Measurements from ENCODE around the gene AGPAT2. TPM values are rescaled to one million over a fixed set of nuclear protein-coding genes. Genes with fewer than 3 reads are reported as not detected.

AGPAT2 gene
- total RNA-seq, 1 donor: 30.0 TPM

GRCh38 chr9:136664000-136664915 lies 23.0 kb downstream of the AGPAT2 start:
- peaks cover 3% of the 10 kb centered on the region for H3K4me1 ChIP-seq (ENCODE audit: insufficient read depth, low read length)
- no peaks in the 10 kb centered on the region for H3K9me3 ChIP-seq (ENCODE audit: low read depth, low read length)
- H3K27ac ChIP-seq (ENCODE audit: low read depth, low read length): no peak overlapping the region
- no peaks in the 10 kb centered on the region for H3K36me3 ChIP-seq (ENCODE audit: insufficient read depth, low read length)
- DNase-seq (ENCODE audit: insufficient read length, low spot score, missing footprints): no peak
- H3K4me2 ChIP-seq (ENCODE audit: insufficient read depth, low read length): no peak overlapping the region
- no peak for TF ChIP-seq CTCF (IDR thresholded peaks at IDR 0.05; ENCODE audit: extremely low read depth, low read depth, low read length)
- H2AFZ ChIP-seq (ENCODE audit: low read length): no peak overlapping the region
- H3K4me3 ChIP-seq (ENCODE audit: insufficient read depth, low read length): no peak overlapping the region
- no peaks in the 10 kb centered on the region for H3K79me2 ChIP-seq (ENCODE audit: insufficient read depth, low read length)
- peaks cover 19% of the 10 kb centered on the region for H3K27me3 ChIP-seq (ENCODE audit: insufficient read depth, low read length)
- no peaks in the 10 kb centered on the region for H4K20me1 ChIP-seq (ENCODE audit: insufficient read depth, low read length)

GRCh38 chr9:136662656-136663581 lies 24.3 kb downstream of the AGPAT2 start, which contains the start of gene EGFL7:
EGFL7 (plus strand) TSS chr9:136662916; CDS start chr9:136668283, 5,367 bp downstream.
- no peak for TF ChIP-seq CTCF (IDR thresholded peaks at IDR 0.05; ENCODE audit: extremely low read depth, low read depth, low read length)
- Histone ChIP-seq H3K9me3 (ENCODE audit: low read depth, low read length) (no peaks in the 10 kb centered on the region), H2AFZ (ENCODE audit: low read length) (no peak within 1 kb of the TSS), H3K4me3 (ENCODE audit: insufficient read depth, low read length) (no peak within 1 kb of the TSS), H3K27me3 (ENCODE audit: insufficient read depth, low read length) (peaks cover 19% of the 10 kb centered on the region), H4K20me1 (ENCODE audit: insufficient read depth, low read length) (no peaks in the 10 kb centered on the region), H3K36me3 (ENCODE audit: insufficient read depth, low read length) (no peaks in the 10 kb centered on the region), H3K4me1 (ENCODE audit: insufficient read depth, low read length) (peaks cover 3% of the 10 kb centered on the region), H3K4me2 (ENCODE audit: insufficient read depth, low read length) (no peak within 1 kb of the TSS), H3K79me2 (ENCODE audit: insufficient read depth, low read length) (no peaks in the 10 kb centered on the region), H3K27ac (ENCODE audit: low read depth, low read length) (no peak within 1 kb of the TSS)
- no peak for DNase-seq (ENCODE audit: insufficient read length, low spot score, missing footprints)

- H2AFZ ChIP-seq (ENCODE audit: low read length): no peak overlapping the region
- H3K4me2 ChIP-seq (ENCODE audit: insufficient read depth, low read length): no peak overlapping the region
- no peaks in the 10 kb centered on the region for H3K79me2 ChIP-seq (ENCODE audit: insufficient read depth, low read length)
- H3K4me1 ChIP-seq (ENCODE audit: insufficient read depth, low read length): peaks cover 3% of the 10 kb centered on the region
- peaks cover 17% of the 10 kb centered on the region for H3K27me3 ChIP-seq (ENCODE audit: insufficient read depth, low read length)
- no peak for DNase-seq (ENCODE audit: insufficient read length, low spot score, missing footprints)
- no peaks in the 10 kb centered on the region for H3K9me3 ChIP-seq (ENCODE audit: low read depth, low read length)
- no peak overlapping the region for H3K4me3 ChIP-seq (ENCODE audit: insufficient read depth, low read length)
- no peak overlapping the region for H3K27ac ChIP-seq (ENCODE audit: low read depth, low read length)
- H4K20me1 ChIP-seq (ENCODE audit: insufficient read depth, low read length): no peaks in the 10 kb centered on the region
- TF ChIP-seq CTCF (IDR thresholded peaks at IDR 0.05; ENCODE audit: extremely low read depth, low read depth, low read length): no peak
- no peaks in the 10 kb centered on the region for H3K36me3 ChIP-seq (ENCODE audit: insufficient read depth, low read length)
Measured at GRCh38 chr9:136662326-136662655, 25.0 kb downstream of the AGPAT2 start.
